ENCODE data around the gene HNRNPH1.

The HNRNPH1 gene

DNA sequence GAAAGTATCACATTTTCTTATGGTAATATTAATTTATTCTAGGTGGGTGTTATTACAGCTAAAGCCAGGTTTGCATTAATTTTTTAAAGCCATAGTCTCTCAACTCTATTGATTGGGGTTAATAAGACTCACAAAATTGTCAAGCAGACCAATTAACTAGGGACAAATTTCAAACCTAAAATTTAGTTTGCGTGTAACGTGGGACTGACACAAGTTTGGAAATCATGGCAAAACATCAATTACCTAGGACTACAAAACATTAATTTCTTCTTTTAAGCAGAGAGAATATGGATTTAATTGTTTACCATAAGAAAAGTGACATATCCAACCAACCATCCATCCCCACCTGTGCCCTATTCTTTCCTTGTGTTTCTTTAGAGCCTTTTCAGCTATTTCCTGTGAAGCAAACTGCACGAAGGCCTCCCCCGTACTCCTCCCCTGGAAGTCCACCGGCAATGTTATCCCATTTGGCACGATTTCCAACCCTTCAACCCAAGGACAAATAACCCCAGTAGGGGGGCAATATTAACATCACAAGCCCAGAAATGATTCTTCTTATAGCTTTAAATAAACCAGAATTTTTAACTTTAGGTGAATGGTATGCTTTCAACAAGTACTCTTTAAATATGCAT is 4.4 kb downstream of the HNRNPH1 start:
- ChIA-PET CTCF (interaction anchor here (0.8 to 5.2 kb wide), 2 partner anchors 6 to 174 kb away, joined by 3 to 54 read pairs; no protein-coding TSS in a partner anchor), POLR2A (interaction anchor here (0.6 kb wide), 1 partner anchor 76 kb away, joined by 3 read pairs; no protein-coding TSS in a partner anchor)
- H3K4me3 ChIP-seq (ENCODE audit: low read depth, low read length) = peak overlapping the region; percentile 73
- no peak for DNase-seq (ENCODE audit: low read depth, low spot score)
- TF ChIP-seq, protein P1, sequence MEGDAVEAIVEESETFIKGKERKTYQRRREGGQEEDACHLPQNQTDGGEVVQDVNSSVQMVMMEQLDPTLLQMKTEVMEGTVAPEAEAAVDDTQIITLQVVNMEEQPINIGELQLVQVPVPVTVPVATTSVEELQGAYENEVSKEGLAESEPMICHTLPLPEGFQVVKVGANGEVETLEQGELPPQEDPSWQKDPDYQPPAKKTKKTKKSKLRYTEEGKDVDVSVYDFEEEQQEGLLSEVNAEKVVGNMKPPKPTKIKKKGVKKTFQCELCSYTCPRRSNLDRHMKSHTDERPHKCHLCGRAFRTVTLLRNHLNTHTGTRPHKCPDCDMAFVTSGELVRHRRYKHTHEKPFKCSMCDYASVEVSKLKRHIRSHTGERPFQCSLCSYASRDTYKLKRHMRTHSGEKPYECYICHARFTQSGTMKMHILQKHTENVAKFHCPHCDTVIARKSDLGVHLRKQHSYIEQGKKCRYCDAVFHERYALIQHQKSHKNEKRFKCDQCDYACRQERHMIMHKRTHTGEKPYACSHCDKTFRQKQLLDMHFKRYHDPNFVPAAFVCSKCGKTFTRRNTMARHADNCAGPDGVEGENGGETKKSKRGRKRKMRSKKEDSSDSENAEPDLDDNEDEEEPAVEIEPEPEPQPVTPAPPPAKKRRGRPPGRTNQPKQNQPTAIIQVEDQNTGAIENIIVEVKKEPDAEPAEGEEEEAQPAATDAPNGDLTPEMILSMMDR (IDR thresholded peaks at IDR 0.05; ENCODE audit: insufficient read depth, low read length, missing control alignments) = no peak

DNA sequence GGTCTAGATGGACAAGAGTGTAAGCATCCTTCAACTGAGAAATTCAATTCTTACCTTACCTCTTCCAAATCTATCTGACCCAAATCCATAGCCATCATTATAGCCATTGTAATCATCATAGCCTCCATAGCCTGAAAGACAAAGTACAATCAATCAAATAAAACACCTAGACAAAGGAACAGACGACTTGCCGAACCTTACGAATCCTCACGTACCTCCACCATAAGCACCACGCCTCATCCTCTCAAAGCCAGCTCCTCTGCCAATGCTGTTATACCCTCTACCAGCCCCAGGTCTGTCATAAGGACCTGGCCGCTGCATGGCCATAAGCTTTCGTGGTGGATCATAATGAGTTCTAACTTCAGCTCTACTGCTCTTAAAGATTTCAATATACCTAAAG is 5.5 kb downstream of the HNRNPH1 start:
- ChIA-PET CTCF (interaction anchor here (1.0 kb wide), 1 partner anchor 84 kb away, joined by 4 read pairs; no protein-coding TSS in a partner anchor), POLR2A (no interaction called here)
- no peak overlapping the region for H3K4me3 ChIP-seq (ENCODE audit: low read depth, low read length)
- TF ChIP-seq, protein P1 (IDR thresholded peaks at IDR 0.05; ENCODE audit: insufficient read depth, low read length, missing control alignments) = no peak
- no peak for DNase-seq (ENCODE audit: low read depth, low spot score)

DNA sequence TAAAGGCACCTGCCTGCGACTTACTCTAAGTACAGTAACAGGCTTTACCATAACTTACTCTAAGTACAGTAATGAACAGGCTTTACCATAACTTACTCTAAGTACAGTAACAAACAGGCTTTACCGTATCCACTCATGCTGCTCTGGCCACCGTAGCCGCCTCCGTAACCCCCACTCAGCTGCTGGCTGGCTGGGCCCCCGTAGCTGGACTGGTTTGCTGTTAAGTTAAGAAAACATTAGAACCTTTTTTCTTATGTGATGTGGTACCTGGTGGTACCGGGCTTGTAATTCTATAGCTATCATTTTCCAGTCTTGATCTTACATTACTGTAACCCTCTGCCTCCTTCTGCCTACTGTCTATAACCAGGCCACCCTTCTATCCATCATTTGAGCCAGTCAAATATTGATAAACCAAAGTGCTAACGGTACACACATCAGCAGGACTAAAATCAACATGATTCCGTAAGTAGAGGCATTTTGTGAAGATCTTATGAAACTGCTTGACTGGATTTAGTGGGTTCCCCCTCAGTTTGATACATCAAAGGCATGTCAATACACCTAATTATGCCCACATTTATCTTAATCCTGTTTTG is 7.4 kb downstream of the HNRNPH1 start:
- CTCF ChIA-PET = interaction anchor here (0.7 to 6.1 kb wide), 2 partner anchors 6 to 26 kb away, joined by 3 to 54 read pairs; partner anchors contain the start of gene HNRNPH1
- DNase-seq (ENCODE audit: low read depth, low spot score) = no peak
- H3K4me3 ChIP-seq (ENCODE audit: low read depth, low read length) = no peak overlapping the region
- TF ChIP-seq, protein P1 (IDR thresholded peaks at IDR 0.05; ENCODE audit: insufficient read depth, low read length, missing control alignments) = no peak
- POLR2A ChIA-PET = no interaction called here

DNA sequence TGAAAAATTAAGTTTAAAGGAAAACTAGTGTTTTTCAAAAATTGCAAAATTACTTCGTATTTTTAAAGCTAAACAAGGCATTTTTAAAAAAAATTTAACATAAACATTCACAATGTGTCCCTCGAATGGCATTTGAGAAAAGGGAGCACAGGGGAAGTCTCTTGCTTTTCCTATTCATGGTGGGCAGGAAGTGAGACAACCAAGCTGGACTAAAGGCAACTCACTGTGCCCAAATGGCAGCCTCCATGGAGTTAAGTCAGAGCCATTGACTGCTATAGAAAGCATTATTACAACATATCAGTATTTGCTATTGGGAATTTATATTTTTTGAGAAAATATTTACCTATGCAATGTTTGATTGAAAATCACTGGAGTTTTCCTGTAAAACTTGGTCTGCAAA is 8.3 kb downstream of the HNRNPH1 start:
- CTCF ChIA-PET = interaction anchor here (6.1 kb wide), 1 partner anchor 7 kb away, joined by 54 read pairs; the partner anchor contains the start of gene HNRNPH1
- no peak overlapping the region for H3K4me3 ChIP-seq (ENCODE audit: low read depth, low read length)
- TF ChIP-seq, protein P1 (IDR thresholded peaks at IDR 0.05; ENCODE audit: insufficient read depth, low read length, missing control alignments) = no peak
- DNase-seq (ENCODE audit: low read depth, low spot score) = no peak
- POLR2A ChIA-PET = interaction anchor here (0.7 to 1.2 kb wide), 3 partner anchors 8 to 1001 kb away, joined by 3 to 8 read pairs (median 3); partner anchors contain the start of gene HNRNPH1

DNA sequence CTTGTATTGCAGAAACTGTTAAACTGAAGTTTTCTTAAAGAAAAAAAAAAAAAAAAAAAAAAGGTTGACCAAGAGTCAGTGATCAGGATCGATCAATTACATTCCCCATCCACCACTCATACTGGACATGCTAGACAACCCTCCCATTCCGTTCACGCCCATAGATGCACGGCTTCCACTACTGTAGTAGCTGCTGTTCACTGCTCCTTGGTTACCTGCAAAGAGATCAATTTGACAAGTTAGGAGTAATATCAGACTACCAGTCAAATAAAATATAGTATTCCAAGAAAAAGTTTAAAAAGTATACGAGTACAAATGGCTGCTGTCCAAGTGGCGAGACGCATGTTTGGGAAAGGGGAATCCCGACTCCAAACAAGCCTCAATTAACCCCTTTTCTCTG is 8.7 kb downstream of the HNRNPH1 start:
- TF ChIP-seq, protein P1 (IDR thresholded peaks at IDR 0.05; ENCODE audit: insufficient read depth, low read length, missing control alignments) = no peak
- no peak for DNase-seq (ENCODE audit: low read depth, low spot score)
- CTCF ChIA-PET = interaction anchor here (6.1 kb wide), 1 partner anchor 7 kb away, joined by 54 read pairs; the partner anchor contains the start of gene HNRNPH1
- POLR2A ChIA-PET = interaction anchor here (0.7 to 1.2 kb wide), 3 partner anchors 9 to 1000 kb away, joined by 3 to 8 read pairs (median 3); partner anchors contain the start of gene HNRNPH1
- no peak overlapping the region for H3K4me3 ChIP-seq (ENCODE audit: low read depth, low read length)
